Measurements from ENCODE around the gene LPAR1.

The LPAR1 gene

GRCh38 chr9:110997847-110998246 is 40.4 kb downstream of the LPAR1 start:
- DNase-seq, result no peak

GRCh38 chr9:110996436-110997220 is 41.6 kb downstream of the LPAR1 start:
- DNase-seq, result no peak

- DNase-seq, result no peak
Observed at GRCh38 chr9:110995420-110996340, 42.6 kb downstream of the LPAR1 start.

GRCh38 chr9:110994771-110995241 is 43.5 kb downstream of the LPAR1 start:
- no peak for DNase-seq

GRCh38 chr9:110990481-110990880 is 47.8 kb downstream of the LPAR1 start:
- no peak for DNase-seq

- no peak for DNase-seq
Observed at GRCh38 chr9:110986529-110986928, 51.7 kb downstream of the LPAR1 start.

- no peak for DNase-seq
Observed at GRCh38 chr9:110984890-110985437, 53.3 kb downstream of the LPAR1 start.

GRCh38 chr9:110980261-110980660 is 58.0 kb downstream of the LPAR1 start:
- no peak for DNase-seq

- DNase-seq, result no peak
Observed at GRCh38 chr9:110979636-110980035, 58.6 kb downstream of the LPAR1 start.

GRCh38 chr9:110978516-110978915 is 59.8 kb downstream of the LPAR1 start:
- no peak for DNase-seq

- no peak for DNase-seq
Observed at GRCh38 chr9:110977259-110977709, 61.0 kb downstream of the LPAR1 start.

GRCh38 chr9:110975969-110976368 is 62.3 kb downstream of the LPAR1 start:
- no peak for DNase-seq

GRCh38 chr9:110975278-110975677 is 63.0 kb downstream of the LPAR1 start:
- DNase-seq, result no peak

GRCh38 chr9:110971705-110972104 is 66.6 kb downstream of the LPAR1 start:
- no peak for DNase-seq

GRCh38 chr9:110971234-110971633 is 67.0 kb downstream of the LPAR1 start:
- no peak for DNase-seq

- no peak for DNase-seq
Observed at GRCh38 chr9:110969971-110970386, 68.3 kb downstream of the LPAR1 start.

- no peak for DNase-seq
Observed at GRCh38 chr9:110968096-110968495, 70.2 kb downstream of the LPAR1 start.

GRCh38 chr9:110967196-110967595 is 71.1 kb downstream of the LPAR1 start:
- DNase-seq, result no peak

GRCh38 chr9:110960288-110960687 is 78.0 kb downstream of the LPAR1 start:
- DNase-seq, result no peak

- no peak for DNase-seq
Observed at GRCh38 chr9:110958847-110959246, 79.4 kb downstream of the LPAR1 start.

GRCh38 chr9:110954822-110955291 is 83.4 kb downstream of the LPAR1 start:
- DNase-seq, result no peak

GRCh38 chr9:110952540-110952859 is 85.8 kb downstream of the LPAR1 start:
- DNase-seq, result no peak

- DNase-seq, result no peak
Observed at GRCh38 chr9:110951805-110952539, 86.3 kb downstream of the LPAR1 start.
